Glutamatergic neuron (in vitro differentiated cells): ENCODE results near the gene MVB12A. TPM values are rescaled to one million over a fixed set of nuclear protein-coding genes. Genes with fewer than 3 reads are reported as not detected.

Experiments used
- DNase-seq: peaks from one replicate; pipeline ENCODE4 v3.0.0; 2022
- H3K27ac Mint-ChIP-seq: one replicate; pipeline ENCODE4 v1.8.0; 2020; ENCODE audit warnings: mild to moderate bottlenecking, mixed read lengths, inconsistent platforms; ENCODE audit not compliant: unreplicated experiment
- H3K27me3 Mint-ChIP-seq: one replicate; pipeline ENCODE4 v1.8.0; 2020; ENCODE audit warnings: mild to moderate bottlenecking, moderate library complexity, mixed read lengths, inconsistent platforms; ENCODE audit not compliant: unreplicated experiment
- H3K36me3 Mint-ChIP-seq: one replicate; pipeline ENCODE4 v1.8.0; 2020; ENCODE audit warnings: mild to moderate bottlenecking, mixed read lengths, inconsistent platforms; ENCODE audit not compliant: unreplicated experiment
- H3K4me1 Mint-ChIP-seq: one replicate; pipeline ENCODE4 v1.8.0; 2020; ENCODE audit warnings: mild to moderate bottlenecking, low read depth, mixed read lengths, inconsistent platforms; ENCODE audit not compliant: unreplicated experiment
- H3K4me3 Mint-ChIP-seq: one replicate; pipeline ENCODE4 v1.8.0; 2020; ENCODE audit warnings: mild to moderate bottlenecking, mixed read lengths, inconsistent platforms; ENCODE audit not compliant: unreplicated experiment
- H3K9me3 Mint-ChIP-seq: one replicate; pipeline ENCODE4 v1.8.0; 2020; ENCODE audit warnings: mild to moderate bottlenecking, moderate library complexity, mixed read lengths, inconsistent platforms; ENCODE audit not compliant: unreplicated experiment
- total RNA-seq: library from RNA; stranded (reverse); fragmentation: NEBNext Ultra II Directional; extraction: Animal tissue kit (Norgen Biotek cat#: 25700); gene quantifications from one replicate; pipeline ENCODE4 v1.2.1, GENCODE V29; 2021; ENCODE audit not compliant: unreplicated experiment
- TF ChIP-seq, protein P1 (sequence below): fragments of 200-600 bp; sonication (generic); IDR thresholded peaks from one replicate; pipeline ENCODE4 v1.5.0; 2021; ENCODE audit not compliant: partially characterized antibody, unreplicated experiment

The MVB12A gene
- total RNA-seq, 1 donor from 2014 or later, result 38.8 TPM

DNA sequence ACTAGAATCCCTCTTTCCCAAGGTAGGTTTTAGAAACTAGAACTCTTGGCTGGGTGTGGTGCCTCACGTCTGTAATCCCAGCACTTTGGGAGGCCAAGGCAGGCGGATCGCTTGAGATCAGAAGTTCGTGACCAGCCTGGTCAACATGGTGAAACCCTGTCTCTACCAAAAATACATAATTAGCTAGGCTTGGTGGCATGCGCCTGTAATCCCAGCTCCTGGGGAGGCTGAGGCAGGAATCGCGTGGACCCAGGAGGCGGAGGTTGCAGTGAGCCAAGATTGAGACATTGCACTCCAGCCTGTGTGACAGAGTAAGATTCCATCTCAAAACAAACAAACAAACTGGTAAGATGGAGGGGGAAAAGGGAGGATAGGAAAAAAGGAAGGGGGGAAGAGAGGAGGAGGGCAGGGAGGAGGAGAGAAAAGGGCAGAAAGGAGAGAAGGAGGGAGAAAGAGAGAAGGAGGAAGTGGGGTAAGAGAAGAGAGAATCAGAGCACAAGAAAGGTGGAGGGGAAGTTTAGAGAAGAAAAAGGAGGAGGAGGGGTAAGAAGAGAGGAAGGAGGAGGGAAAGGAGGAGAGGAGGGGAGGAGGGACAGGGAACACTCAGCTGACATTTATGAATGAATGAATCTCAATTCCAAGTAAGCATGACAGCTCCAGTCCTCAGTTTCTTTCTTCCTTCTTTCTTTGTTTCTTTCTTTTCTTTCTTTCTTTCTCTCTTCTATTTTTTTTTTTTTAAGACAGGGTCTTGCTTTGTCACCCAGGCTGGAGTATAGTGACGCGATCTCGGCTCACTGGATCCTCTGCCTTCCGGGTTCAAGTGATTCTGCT is 47.8 kb downstream of the MVB12A start:
- no peaks in the 10 kb centered on the region for H3K36me3 Mint-ChIP-seq
- TF ChIP-seq, protein P1, sequence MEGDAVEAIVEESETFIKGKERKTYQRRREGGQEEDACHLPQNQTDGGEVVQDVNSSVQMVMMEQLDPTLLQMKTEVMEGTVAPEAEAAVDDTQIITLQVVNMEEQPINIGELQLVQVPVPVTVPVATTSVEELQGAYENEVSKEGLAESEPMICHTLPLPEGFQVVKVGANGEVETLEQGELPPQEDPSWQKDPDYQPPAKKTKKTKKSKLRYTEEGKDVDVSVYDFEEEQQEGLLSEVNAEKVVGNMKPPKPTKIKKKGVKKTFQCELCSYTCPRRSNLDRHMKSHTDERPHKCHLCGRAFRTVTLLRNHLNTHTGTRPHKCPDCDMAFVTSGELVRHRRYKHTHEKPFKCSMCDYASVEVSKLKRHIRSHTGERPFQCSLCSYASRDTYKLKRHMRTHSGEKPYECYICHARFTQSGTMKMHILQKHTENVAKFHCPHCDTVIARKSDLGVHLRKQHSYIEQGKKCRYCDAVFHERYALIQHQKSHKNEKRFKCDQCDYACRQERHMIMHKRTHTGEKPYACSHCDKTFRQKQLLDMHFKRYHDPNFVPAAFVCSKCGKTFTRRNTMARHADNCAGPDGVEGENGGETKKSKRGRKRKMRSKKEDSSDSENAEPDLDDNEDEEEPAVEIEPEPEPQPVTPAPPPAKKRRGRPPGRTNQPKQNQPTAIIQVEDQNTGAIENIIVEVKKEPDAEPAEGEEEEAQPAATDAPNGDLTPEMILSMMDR, result no peak
- peaks cover 6% of the 10 kb centered on the region for H3K9me3 Mint-ChIP-seq
- H3K4me3 Mint-ChIP-seq, result no peak overlapping the region
- H3K4me1 Mint-ChIP-seq, result peaks cover 10% of the 10 kb centered on the region
- H3K27ac Mint-ChIP-seq, result no peak overlapping the region
- H3K27me3 Mint-ChIP-seq, result peaks cover 5% of the 10 kb centered on the region
- DNase-seq, result no peak

DNA sequence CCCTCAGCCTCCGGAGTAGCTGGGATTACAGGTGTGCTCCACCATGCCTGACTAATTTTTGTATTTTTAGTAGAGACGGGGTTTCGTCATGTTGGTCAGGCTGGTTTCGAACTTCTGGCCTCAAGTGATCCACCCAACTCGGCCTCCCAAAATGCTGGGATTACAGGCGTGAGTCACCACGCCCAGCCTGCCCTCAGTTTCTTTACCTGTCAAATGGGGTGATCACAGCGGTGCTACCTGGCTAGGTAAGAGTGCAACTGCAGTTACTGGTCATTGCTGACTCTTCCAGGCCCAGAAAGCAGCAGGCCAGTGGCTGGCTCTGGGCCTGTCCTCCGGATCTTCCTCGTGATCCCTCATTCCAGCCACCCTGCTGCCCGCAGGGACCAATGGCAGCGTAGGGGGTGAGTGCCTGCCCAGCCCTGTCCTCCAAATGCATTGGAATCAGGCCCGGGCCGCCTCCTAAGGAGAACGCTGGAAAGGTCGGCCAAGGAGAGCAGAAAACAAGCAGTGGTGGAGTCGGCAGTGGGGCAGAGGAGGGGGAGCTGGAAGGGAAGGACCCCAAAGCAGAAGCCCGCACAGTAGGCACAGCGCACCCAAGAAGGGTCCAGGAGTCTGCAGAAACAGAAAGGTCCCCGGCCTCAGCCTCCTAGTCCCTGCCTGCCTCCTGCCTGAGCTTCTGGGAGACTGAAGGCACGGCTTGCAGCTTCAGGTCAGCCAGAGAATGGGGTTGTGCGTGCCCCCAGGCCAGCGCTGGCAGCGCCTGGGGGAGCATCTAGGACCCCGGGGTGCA is 48.6 kb downstream of the MVB12A start:
- Mint-ChIP-seq H3K9me3 (peaks cover 6% of the 10 kb centered on the region), H3K27ac (no peak overlapping the region), H3K36me3 (no peaks in the 10 kb centered on the region), H3K4me3 (peak overlapping the region; percentile 99), H3K27me3 (peaks cover 5% of the 10 kb centered on the region), H3K4me1 (peaks cover 10% of the 10 kb centered on the region)
- TF ChIP-seq, protein P1, result no peak
- DNase-seq, result no peak

DNA sequence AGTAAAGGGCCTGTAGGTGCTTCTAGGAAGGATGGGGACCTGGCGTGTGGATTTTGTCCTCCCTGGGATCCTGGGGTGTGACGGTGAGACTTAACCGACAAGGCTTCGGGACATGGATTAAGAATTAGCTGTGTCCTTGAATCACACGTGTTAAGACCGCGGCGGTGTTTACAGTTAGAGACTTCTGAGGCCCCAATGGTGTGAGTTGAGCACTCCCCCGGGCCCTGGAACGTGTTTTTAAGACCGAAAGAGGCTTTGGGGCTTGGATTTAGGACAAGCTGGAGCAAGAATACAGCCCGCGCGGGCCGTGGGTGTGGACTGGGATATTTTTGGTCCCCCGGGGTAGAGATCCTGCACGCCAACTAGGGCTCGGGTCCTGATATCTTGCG is 49.2 kb downstream of the MVB12A start:
- H3K36me3 Mint-ChIP-seq, result no peaks in the 10 kb centered on the region
- H3K27ac Mint-ChIP-seq, result peak overlapping the region; percentile 43
- peak overlapping the region; percentile 99 for H3K4me3 Mint-ChIP-seq
- TF ChIP-seq, protein P1, result no peak
- peaks cover 5% of the 10 kb centered on the region for H3K27me3 Mint-ChIP-seq
- H3K9me3 Mint-ChIP-seq, result peaks cover 6% of the 10 kb centered on the region
- DNase-seq, result no peak
- peaks cover 10% of the 10 kb centered on the region for H3K4me1 Mint-ChIP-seq

DNA sequence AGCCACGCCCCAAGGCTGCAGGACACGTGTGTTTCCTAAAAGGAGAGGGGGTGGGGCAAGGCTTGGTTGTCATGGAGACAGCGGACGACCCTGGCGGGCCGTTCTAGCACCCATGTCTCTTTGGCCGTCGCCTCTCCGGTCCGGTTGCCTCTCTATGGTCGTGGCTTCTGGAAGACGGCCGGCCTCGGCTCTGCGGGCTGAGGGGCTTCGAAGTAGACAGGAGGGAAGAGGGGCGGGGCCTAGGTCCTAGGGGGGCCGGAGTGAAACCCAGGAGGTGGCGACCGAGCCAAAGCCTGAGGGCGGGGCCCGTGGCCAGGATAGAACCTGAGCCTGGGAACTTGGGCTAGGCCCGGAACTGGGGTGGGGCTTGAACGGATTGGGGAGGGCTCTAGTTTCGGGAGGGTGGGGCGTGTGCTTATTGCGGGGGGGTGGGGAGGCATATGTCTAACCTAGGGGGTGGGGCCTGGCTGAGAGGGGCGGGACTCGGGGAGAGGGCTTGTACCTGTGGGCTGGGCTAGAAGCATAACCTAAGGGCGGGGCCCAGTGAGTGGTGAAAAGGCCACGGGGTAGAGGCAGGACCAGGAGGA is 49.7 kb downstream of the MVB12A start:
- H3K9me3 Mint-ChIP-seq, result peaks cover 6% of the 10 kb centered on the region
- H3K27ac Mint-ChIP-seq, result peak overlapping the region; percentile 95
- TF ChIP-seq, protein P1, result no peak
- peaks cover 10% of the 10 kb centered on the region for H3K4me1 Mint-ChIP-seq
- H3K4me3 Mint-ChIP-seq, result peak overlapping the region; percentile 99
- DNase-seq, result peak; percentile 94
- no peaks in the 10 kb centered on the region for H3K36me3 Mint-ChIP-seq
- H3K27me3 Mint-ChIP-seq, result peaks cover 5% of the 10 kb centered on the region
